ENCODE data around the gene CXCL13.

- TF ChIP-seq CTCF (IDR thresholded peaks at IDR 0.05; ENCODE audit: borderline replicate concordance, extremely low read depth, low read length, poor library complexity, severe bottlenecking) (no peak), EZH2 (IDR thresholded peaks at IDR 0.05; ENCODE audit: borderline replicate concordance, low read depth, low read length, severe bottlenecking) (no peak)
These were observed 45.2 kb downstream of the CXCL13 start for GRCh38 chr4:77650787-77651186.
